Endodermal cell (in vitro differentiated cells): ENCODE results near the gene SSBP3. TPM values are rescaled to one million over a fixed set of nuclear protein-coding genes. Genes with fewer than 3 reads are reported as not detected.
A peak's percentile ranks its signal among the peaks of the same experiment; 100 is the strongest.

Experiments used
- DNase-seq: peaks from one replicate; pipeline ENCODE4 v3.0.0-alpha.2; 2017
- H3K27ac ChIP-seq: 2 replicates; pipeline ENCODE4 v1.5.1; 2013; ENCODE audit warnings: mild to moderate bottlenecking, low read depth, low read length, moderate library complexity
- H3K27me3 ChIP-seq: 2 replicates; pipeline ENCODE4 v1.6.1; 2013; ENCODE audit warnings: mild to moderate bottlenecking, low read length, moderate library complexity; ENCODE audit not compliant: insufficient read depth, control insufficient read depth, poor library complexity, severe bottlenecking
- H3K36me3 ChIP-seq: 2 replicates; pipeline ENCODE4 v1.7.0; 2013; ENCODE audit warnings: mild to moderate bottlenecking, low read length, moderate library complexity; ENCODE audit not compliant: control insufficient read depth, insufficient read depth
- H3K4me1 ChIP-seq: one replicate; pipeline ENCODE4 v1.7.0; 2013; ENCODE audit warnings: low read length; ENCODE audit not compliant: control insufficient read depth, insufficient read depth
- H3K4me3 ChIP-seq: 2 replicates; pipeline ENCODE4 v1.5.1; 2013; ENCODE audit warnings: mild to moderate bottlenecking, low read length, moderate library complexity
- H3K9ac ChIP-seq: 2 replicates; pipeline ENCODE4 v1.6.1; 2013; ENCODE audit warnings: mild to moderate bottlenecking, low read length, moderate library complexity; ENCODE audit not compliant: poor library complexity, severe bottlenecking; ENCODE audit errors: extremely low read depth
- H3K9me3 ChIP-seq: 2 replicates; pipeline ENCODE4 v1.6.1; 2013; ENCODE audit warnings: mild to moderate bottlenecking, low read length, moderate library complexity; ENCODE audit not compliant: control insufficient read depth
- H3K27ac Mint-ChIP-seq: 2 replicates; pipeline ENCODE4 v1.8.0; 2020; ENCODE audit warnings: mixed read lengths
- H3K27me3 Mint-ChIP-seq: 2 replicates; pipeline ENCODE4 v1.8.0; 2021; ENCODE audit warnings: mild to moderate bottlenecking, mixed read lengths; ENCODE audit not compliant: insufficient read depth
- H3K36me3 Mint-ChIP-seq: 2 replicates; pipeline ENCODE4 v1.8.0; 2020; ENCODE audit warnings: low read depth, mixed read lengths
- H3K4me1 Mint-ChIP-seq: 2 replicates; pipeline ENCODE4 v1.8.0; 2020; ENCODE audit warnings: mixed read lengths
- H3K4me3 Mint-ChIP-seq: 2 replicates; pipeline ENCODE4 v1.8.0; 2020; ENCODE audit warnings: mild to moderate bottlenecking, moderate library complexity, mixed read lengths
- H3K9me3 Mint-ChIP-seq: 2 replicates; pipeline ENCODE4 v1.8.0; 2020; ENCODE audit warnings: mild to moderate bottlenecking, mixed read lengths
- WGBS, 2 experiments: methylation state at CpG; one replicate each; pipeline versions ENCODE4 v1.1.5 to v1.1.7; 2013; ENCODE audit warnings: missing lambda C conversion rate in 2 of 2, mixed read lengths in 1 of 2; ENCODE audit not compliant: insufficient coverage in 1 of 2, insufficient read length in 1 of 2; 5-methylcytosine and 5-hydroxymethylcytosine counted together
- total RNA-seq, 2 donors: library from RNA; stranded (reverse); fragmentation: NEBNext Ultra II Directional in 1 of 2; extraction: Animal tissue kit (Norgen Biotek cat#: 25700) in 1 of 2; gene quantifications; 2 replicates in 1 of 2; 3 replicates in 1 of 2; pipeline ENCODE4 v1.2.1, GENCODE V29; 2021
- TF ChIP-seq, protein P1 (sequence below): fragments of 200-600 bp; sonication (generic); conservative IDR thresholded peaks from 2 replicates; pipeline ENCODE4 v1.5.0; 2021; ENCODE audit warnings: antibody characterized with exemption, mild to moderate bottlenecking

SSBP3 gene
- total RNA-seq, 2 donors from 2014 or later: 342 TPM

DNA sequence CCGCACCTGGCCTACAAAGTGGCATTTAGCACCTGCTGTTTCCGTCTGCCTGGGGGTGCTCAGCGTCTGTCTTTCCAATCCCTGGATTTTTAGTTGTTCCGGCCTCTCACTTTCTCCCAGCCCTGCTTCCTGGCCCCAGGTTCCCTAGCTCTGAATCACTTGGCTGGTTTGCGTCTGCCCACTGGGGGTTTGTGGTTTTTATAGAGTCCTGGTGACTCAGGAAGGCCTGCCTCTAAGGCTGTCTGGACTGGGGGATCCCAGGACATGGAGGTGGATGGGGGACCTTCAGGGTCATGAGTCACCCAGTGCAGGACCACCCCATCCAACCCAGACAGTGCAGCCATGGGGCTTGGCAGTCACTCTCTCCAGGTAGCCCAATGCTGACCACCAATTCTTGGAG lies 152.7 kb downstream of the SSBP3 start:
- H3K27ac ChIP-seq: no peak overlapping the region
- 90 to 93% methylated on average over 3 to 5 of the region's 5 CpGs for WGBS, 2 experiments
- H3K27me3 ChIP-seq: no peaks in the 10 kb centered on the region
- H3K4me3 ChIP-seq: no peak overlapping the region
- DNase-seq: no peak
- H3K4me3 Mint-ChIP-seq: no peak overlapping the region
- H3K4me1 ChIP-seq: peaks cover 5% of the 10 kb centered on the region
- peaks cover 90% of the 10 kb centered on the region for H3K36me3 ChIP-seq
- H3K27me3 Mint-ChIP-seq: no peaks in the 10 kb centered on the region
- no peak overlapping the region for H3K9ac ChIP-seq
- H3K9me3 Mint-ChIP-seq: no peaks in the 10 kb centered on the region
- H3K27ac Mint-ChIP-seq: peak overlapping the region; percentile 68
- TF ChIP-seq, protein P1, sequence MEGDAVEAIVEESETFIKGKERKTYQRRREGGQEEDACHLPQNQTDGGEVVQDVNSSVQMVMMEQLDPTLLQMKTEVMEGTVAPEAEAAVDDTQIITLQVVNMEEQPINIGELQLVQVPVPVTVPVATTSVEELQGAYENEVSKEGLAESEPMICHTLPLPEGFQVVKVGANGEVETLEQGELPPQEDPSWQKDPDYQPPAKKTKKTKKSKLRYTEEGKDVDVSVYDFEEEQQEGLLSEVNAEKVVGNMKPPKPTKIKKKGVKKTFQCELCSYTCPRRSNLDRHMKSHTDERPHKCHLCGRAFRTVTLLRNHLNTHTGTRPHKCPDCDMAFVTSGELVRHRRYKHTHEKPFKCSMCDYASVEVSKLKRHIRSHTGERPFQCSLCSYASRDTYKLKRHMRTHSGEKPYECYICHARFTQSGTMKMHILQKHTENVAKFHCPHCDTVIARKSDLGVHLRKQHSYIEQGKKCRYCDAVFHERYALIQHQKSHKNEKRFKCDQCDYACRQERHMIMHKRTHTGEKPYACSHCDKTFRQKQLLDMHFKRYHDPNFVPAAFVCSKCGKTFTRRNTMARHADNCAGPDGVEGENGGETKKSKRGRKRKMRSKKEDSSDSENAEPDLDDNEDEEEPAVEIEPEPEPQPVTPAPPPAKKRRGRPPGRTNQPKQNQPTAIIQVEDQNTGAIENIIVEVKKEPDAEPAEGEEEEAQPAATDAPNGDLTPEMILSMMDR: no peak
- peaks cover 64% of the 10 kb centered on the region for H3K36me3 Mint-ChIP-seq
- no peaks in the 10 kb centered on the region for H3K9me3 ChIP-seq
- peaks cover 15% of the 10 kb centered on the region for H3K4me1 Mint-ChIP-seq

DNA sequence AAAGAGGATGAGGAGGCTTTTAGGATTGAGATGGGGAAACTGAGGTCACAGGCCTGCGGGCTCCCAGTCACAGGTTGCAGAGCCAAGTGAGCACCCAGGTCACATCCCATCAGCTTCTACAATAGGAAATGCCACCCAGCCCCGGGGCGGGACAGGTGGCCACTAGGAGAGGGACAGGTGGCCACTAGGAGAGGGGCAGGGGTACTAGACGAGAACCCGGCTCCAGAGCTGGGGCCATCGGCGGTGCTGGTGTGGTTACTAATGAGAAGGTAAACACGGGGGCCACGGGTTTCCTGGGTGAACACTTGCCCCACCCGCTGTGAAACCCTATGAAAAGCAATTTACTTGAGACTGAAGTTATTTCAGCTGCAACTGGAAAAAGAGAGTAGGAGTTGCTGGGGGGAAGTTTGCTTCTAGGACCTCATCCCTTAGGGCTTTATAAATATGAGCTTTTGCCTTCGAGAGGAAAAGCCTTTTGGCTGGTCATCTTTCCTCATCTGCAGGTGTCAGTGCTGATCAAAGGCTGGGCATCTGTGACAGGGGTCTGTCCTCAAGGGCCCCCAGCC lies 153.7 kb downstream of the SSBP3 start:
- TF ChIP-seq, protein P1: no peak

DNA sequence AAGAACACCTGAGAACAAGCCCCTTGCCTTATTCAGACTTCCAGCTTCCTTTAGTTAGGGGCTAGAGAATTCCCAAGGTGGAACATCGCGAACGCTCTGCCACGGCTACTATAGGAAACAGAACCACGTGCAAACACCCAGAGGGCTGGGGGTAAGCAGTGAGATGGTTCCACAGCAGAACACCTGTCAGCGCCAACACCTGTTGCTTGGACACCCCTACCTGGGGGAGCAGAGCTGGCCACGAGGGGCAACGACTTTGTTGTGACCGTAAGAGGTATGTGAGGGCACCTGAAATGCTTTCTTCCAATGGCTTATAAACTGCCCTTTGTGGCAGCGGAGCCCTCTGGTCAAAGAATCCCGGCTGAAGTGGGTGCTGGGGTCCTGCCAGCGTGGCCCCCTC lies 155.5 kb downstream of the SSBP3 start:
- no peaks in the 10 kb centered on the region for H3K27me3 Mint-ChIP-seq
- H3K9me3 Mint-ChIP-seq: no peaks in the 10 kb centered on the region
- DNase-seq: no peak
- 96 to 97% methylated on average over 7 to 12 of the region's 12 CpGs for WGBS, 2 experiments
- Histone ChIP-seq H3K36me3 (peaks cover 90% of the 10 kb centered on the region), H3K4me3 (no peak overlapping the region), H3K9me3 (no peaks in the 10 kb centered on the region), H3K4me1 (peaks cover 18% of the 10 kb centered on the region), H3K9ac (no peak overlapping the region), H3K27me3 (no peaks in the 10 kb centered on the region), H3K27ac (no peak overlapping the region)
- TF ChIP-seq, protein P1: no peak
- peak overlapping the region; percentile 81 for H3K27ac Mint-ChIP-seq
- peaks cover 66% of the 10 kb centered on the region for H3K36me3 Mint-ChIP-seq
- H3K4me3 Mint-ChIP-seq: no peak overlapping the region
- H3K4me1 Mint-ChIP-seq: peaks cover 11% of the 10 kb centered on the region

More for the DNA sequence above, 153.7 kb downstream of the SSBP3 start:
- Histone ChIP-seq H3K27ac (no peak overlapping the region), H3K36me3 (peaks cover 91% of the 10 kb centered on the region), H3K9me3 (no peaks in the 10 kb centered on the region), H3K27me3 (no peaks in the 10 kb centered on the region), H3K4me3 (no peak overlapping the region), H3K9ac (no peak overlapping the region), H3K4me1 (peaks cover 7% of the 10 kb centered on the region)
- H3K4me3 Mint-ChIP-seq: no peak overlapping the region
- H3K4me1 Mint-ChIP-seq: peaks cover 10% of the 10 kb centered on the region
- no peaks in the 10 kb centered on the region for H3K27me3 Mint-ChIP-seq
- no peak for DNase-seq
- 87 to 94% methylated on average over 8 to 11 of the region's 11 CpGs for WGBS, 2 experiments
- peak overlapping the region; percentile 18 for H3K27ac Mint-ChIP-seq
- peaks cover 62% of the 10 kb centered on the region for H3K36me3 Mint-ChIP-seq
- no peaks in the 10 kb centered on the region for H3K9me3 Mint-ChIP-seq
